HG03520 (cell line): ENCODE results near the gene CCDC88B.
"Not testable (repeated sequence)": the region's sequence is repeated elsewhere in the genome, so short reads cannot be mapped to it uniquely, and the experiment has no call there.

Source experiments
- ATAC-seq: cut with Tn5 transposase; IDR thresholded peaks from one replicate; pipeline ENCODE4 v1.9.1; 2021; ENCODE audit warnings: mild to moderate bottlenecking, moderate library complexity; ENCODE audit not compliant: unreplicated experiment

Gene CCDC88B

GRCh38 chr11:64305075-64305690 is 34.8 kb upstream of the CCDC88B start, which contains the start of gene ESRRA:
ESRRA (plus strand) TSS chr11:64305524; CDS start chr11:64307180, 1,656 bp downstream.
- peak; percentile 59 for ATAC-seq

- ATAC-seq = peak; percentile 21
These were observed 34.1 kb upstream of the CCDC88B start for GRCh38 chr11:64305691-64306562.

- no peak for ATAC-seq
These were observed 33.5 kb upstream of the CCDC88B start for GRCh38 chr11:64306563-64306875.

GRCh38 chr11:64306876-64307622 is 33.0 kb upstream of the CCDC88B start:
- no peak for ATAC-seq

- not testable (repeated sequence) for ATAC-seq
These were observed 32.2 kb upstream of the CCDC88B start for GRCh38 chr11:64307795-64308194.

- no peak for ATAC-seq
These were observed 27.1 kb upstream of the CCDC88B start for GRCh38 chr11:64312947-64313346.

- no peak for ATAC-seq
These were observed 26.4 kb upstream of the CCDC88B start for GRCh38 chr11:64313491-64314145.

GRCh38 chr11:64314146-64314804 is 25.7 kb upstream of the CCDC88B start:
- ATAC-seq = no peak

- ATAC-seq = no peak
These were observed 25.0 kb upstream of the CCDC88B start for GRCh38 chr11:64314805-64315561.

GRCh38 chr11:64315667-64316526 is 24.1 kb upstream of the CCDC88B start:
- ATAC-seq = not testable (repeated sequence)

- ATAC-seq = no peak
These were observed 23.2 kb upstream of the CCDC88B start for GRCh38 chr11:64316672-64317324.

- peak; percentile 56 for ATAC-seq
These were observed 22.6 kb upstream of the CCDC88B start, which contains the start of gene TRMT112 for GRCh38 chr11:64317325-64317960. TRMT112 (minus strand) TSS chr11:64317559; CDS start chr11:64317526, 33 bp downstream.

GRCh38 chr11:64317961-64318765 is 21.8 kb upstream of the CCDC88B start, which contains the start of gene PRDX5:
PRDX5 (plus strand) TSS chr11:64318121; CDS start chr11:64318216, 95 bp downstream.
- ATAC-seq = peak; percentile 63

- no peak for ATAC-seq
These were observed 20.9 kb upstream of the CCDC88B start for GRCh38 chr11:64318766-64319761.

- no peak for ATAC-seq
These were observed 19.4 kb upstream of the CCDC88B start for GRCh38 chr11:64320556-64320955.

- no peak for ATAC-seq
These were observed 19.0 kb upstream of the CCDC88B start for GRCh38 chr11:64321026-64321425.
